ENCODE data around the gene CCDC144A.
"Not testable (repeated sequence)": the region's sequence is repeated elsewhere in the genome, so short reads cannot be mapped to it uniquely, and the experiment has no call there.

Gene CCDC144A

GRCh38 chr17:16758177-16758576 lies 68.1 kb downstream of the CCDC144A start:
- DNase-seq, result not testable (repeated sequence)

GRCh38 chr17:16768290-16769175 lies 78.5 kb downstream of the CCDC144A start:
- not testable (repeated sequence) for DNase-seq

GRCh38 chr17:16772394-16773145 lies 82.5 kb downstream of the CCDC144A start:
- DNase-seq, result not testable (repeated sequence)

- not testable (repeated sequence) for DNase-seq
Measured at GRCh38 chr17:16773146-16773522, 83.1 kb downstream of the CCDC144A start.

- DNase-seq, result not testable (repeated sequence)
Measured at GRCh38 chr17:16787851-16788250, 97.8 kb downstream of the CCDC144A start.

GRCh38 chr17:16788889-16789536 lies 99.0 kb downstream of the CCDC144A start:
- DNase-seq, result not testable (repeated sequence)

- not testable (repeated sequence) for DNase-seq
Measured at GRCh38 chr17:16789622-16790021, 99.6 kb downstream of the CCDC144A start.

GRCh38 chr17:16790313-16790871 lies 100.4 kb downstream of the CCDC144A start:
- not testable (repeated sequence) for DNase-seq

- not testable (repeated sequence) for DNase-seq
Measured at GRCh38 chr17:16794215-16794614, 104.2 kb downstream of the CCDC144A start.

- DNase-seq, result not testable (repeated sequence)
Measured at GRCh38 chr17:16795894-16796293, 105.9 kb downstream of the CCDC144A start.

GRCh38 chr17:16804851-16805250 lies 114.8 kb downstream of the CCDC144A start:
- not testable (repeated sequence) for DNase-seq

- not testable (repeated sequence) for DNase-seq
Measured at GRCh38 chr17:16806599-16806998, 116.6 kb downstream of the CCDC144A start.

- DNase-seq, result not testable (repeated sequence)
Measured at GRCh38 chr17:16807620-16808019, 117.6 kb downstream of the CCDC144A start.

GRCh38 chr17:16810236-16810635 lies 120.2 kb downstream of the CCDC144A start:
- not testable (repeated sequence) for DNase-seq

- not testable (repeated sequence) for DNase-seq
Measured at GRCh38 chr17:16812126-16812525, 122.1 kb downstream of the CCDC144A start.

GRCh38 chr17:16814439-16814838 lies 124.4 kb downstream of the CCDC144A start:
- no peak for DNase-seq

GRCh38 chr17:16817201-16817600 lies 127.2 kb downstream of the CCDC144A start:
- DNase-seq, result no peak

GRCh38 chr17:16817940-16818339 lies 127.9 kb downstream of the CCDC144A start:
- not testable (repeated sequence) for DNase-seq

GRCh38 chr17:16818340-16818739 lies 128.3 kb downstream of the CCDC144A start:
- no peak for DNase-seq

- no peak for DNase-seq
Measured at GRCh38 chr17:16818821-16819683, 129.0 kb downstream of the CCDC144A start.

GRCh38 chr17:16820161-16820877 lies 130.3 kb downstream of the CCDC144A start:
- no peak for DNase-seq

All from effector CD8-positive, alpha-beta T cell (primary cell).